Gastroesophageal sphincter (tissue), 4 donors: Measurements from ENCODE around the gene CD84. TPM values are rescaled to one million over a fixed set of nuclear protein-coding genes. Genes with fewer than 3 reads are reported as not detected.
"Not testable (repeated sequence)": the region's sequence is repeated elsewhere in the genome, so short reads cannot be mapped to it uniquely, and the experiment has no call there.

Experiments
- ATAC-seq: fragments of 150-250 bp; one replicate; pipeline ENCODE4 v1.9.1; 2016; ENCODE audit warnings: mild to moderate bottlenecking, moderate library complexity
- H3K27ac ChIP-seq, 4 donors: fragments of 200-600 bp; sonication (generic) in 3 of 4; 1 replicate in 3 of 4; 2 replicates in 1 of 4; pipeline ENCODE4 v1.5.1; 2016 to 2019
- H3K27me3 ChIP-seq: fragments of 200-600 bp; sonication (generic); one replicate; pipeline ENCODE4 v1.5.1; 2019
- H3K36me3 ChIP-seq, 2 donors: fragments of 200-600 bp; sonication (generic); one replicate each; pipeline ENCODE4 v1.5.1; 2019; ENCODE audit warnings: control low read depth in 1 of 2
- H3K4me1 ChIP-seq, 3 donors: fragments of 200-600 bp; sonication (generic); 1 replicate in 2 of 3; 2 replicates in 1 of 3; pipeline ENCODE4 v1.5.1; 2016 to 2019; ENCODE audit warnings: control low read depth in 2 of 3
- H3K4me3 ChIP-seq, 2 donors: fragments of 200-600 bp; sonication (generic); one replicate each; pipeline ENCODE4 v1.5.1; 2019; ENCODE audit warnings: mild to moderate bottlenecking in 1 of 2, moderate library complexity in 1 of 2
- H3K9me3 ChIP-seq, 3 donors: fragments of 200-600 bp; sonication (generic); one replicate each; pipeline ENCODE4 v1.5.1; 2017 to 2019; ENCODE audit warnings: control low read depth in 2 of 3
- CTCF ChIP-seq, 4 experiments: fragments of 200-600 bp in 2 of 4; fragments of 450-650 bp in 2 of 4; sonication (generic) in 1 of 4; IDR thresholded peaks; one replicate each; pipeline ENCODE4 v1.5.1; 2017 to 2019; ENCODE audit warnings: antibody characterized with exemption in 4 of 4, mild to moderate bottlenecking in 2 of 4, moderate library complexity in 2 of 4
- EP300 ChIP-seq: sonication (generic); formaldehyde crosslinking; IDR thresholded peaks from one replicate; pipeline ENCODE4 v1.6.1; 2017; ENCODE audit warnings: antibody characterized with exemption, mild to moderate bottlenecking
- POLR2A ChIP-seq, 2 donors: fragments of 450-650 bp; IDR thresholded peaks; one replicate each; pipeline ENCODE4 v1.6.1; 2017; ENCODE audit warnings: antibody characterized with exemption in 2 of 2, mild to moderate bottlenecking in 2 of 2, moderate library complexity in 1 of 2
- POLR2AphosphoS5 ChIP-seq: sonication (generic); formaldehyde crosslinking; IDR thresholded peaks from one replicate; pipeline ENCODE4 v1.6.1; 2017; ENCODE audit warnings: antibody characterized with exemption
- WGBS, 2 donors: methylation state at CpG; one replicate each; pipeline ENCODE4 v1.1.5; 2018; ENCODE audit warnings: low coverage in 1 of 2; 5-methylcytosine and 5-hydroxymethylcytosine counted together
- total RNA-seq, 4 donors: library from RNA; depleted of rRNA; stranded (reverse); fragments of >200 nt; gene quantifications; one replicate each; pipeline ENCODE4 v1.1.0, GENCODE V29; 2016

Gene CD84
- total RNA-seq, result 1 to 10 TPM; 3.0 to 6.7 (median 4.3) TPM

- Histone ChIP-seq H3K27me3 (no peaks in the 10 kb centered on the region), H3K4me1 (no peaks in the 10 kb centered on the region), H3K9me3 (peaks cover 0 to 15% (median 0%) of the 10 kb centered on the region in 3 donors), H3K36me3 (no peaks in the 10 kb centered on the region), H3K4me3 (peak within 1 kb of the TSS; percentile 19 to 24), H3K27ac (no peak within 1 kb of the TSS)
- no peak for ATAC-seq
- 39 to 71% methylated on average over 3 of the region's 3 CpGs for WGBS, 2 donors
- TF ChIP-seq CTCF (IDR thresholded peaks at IDR 0.05), result no peak
- no peak for TF ChIP-seq EP300
- no peak for TF ChIP-seq POLR2AphosphoS5
- no peak for TF ChIP-seq POLR2A (IDR thresholded peaks at IDR 0.05)
Observed at GRCh38 chr1:160579216-160579701, at the start of gene CD84. Gene CD84, minus strand, starts transcription at chr1:160579496. Its CDS starts 59 bp downstream, at chr1:160579437.

GRCh38 chr1:160628799-160629263 lies 49.5 kb upstream of the CD84 start:
- H3K9me3 ChIP-seq, result no peaks in the 10 kb centered on the region
- no peak for TF ChIP-seq POLR2A (IDR thresholded peaks at IDR 0.05)
- TF ChIP-seq EP300, result no peak
- no peak for TF ChIP-seq CTCF (IDR thresholded peaks at IDR 0.05)
- TF ChIP-seq POLR2AphosphoS5, result no peak
- 20 to 55% methylated on average over 1 to 6 of the region's 8 CpGs for WGBS, 2 donors
- H3K27me3 ChIP-seq, result no peaks in the 10 kb centered on the region
- no peak for ATAC-seq
- H3K4me1 ChIP-seq, result peaks cover 0 to 5% (median 0%) of the 10 kb centered on the region in 3 donors
- H3K36me3 ChIP-seq, result no peaks in the 10 kb centered on the region
- H3K27ac ChIP-seq, result no peak overlapping the region
- H3K4me3 ChIP-seq, result no peak overlapping the region

- H3K4me3 ChIP-seq, ATAC-seq: not testable (repeated sequence)
- WGBS, 2 donors, result 89 to 100% methylated on average over 2 to 4 of the region's 4 CpGs
Observed at GRCh38 chr1:160627677-160628289, 48.5 kb upstream of the CD84 start.

GRCh38 chr1:160626509-160627342 lies 47.4 kb upstream of the CD84 start:
- 94 to 100% methylated on average over 1 of the region's 1 CpG for WGBS, 2 donors
- no peak for ATAC-seq

More at GRCh38 chr1:160627677-160628289, 48.5 kb upstream of the CD84 start:
- H3K9me3 ChIP-seq, H3K27me3 ChIP-seq, H3K36me3 ChIP-seq, H3K4me1 ChIP-seq, H3K27ac ChIP-seq: not testable (repeated sequence)

More at GRCh38 chr1:160626509-160627342, 47.4 kb upstream of the CD84 start:
- no peak for TF ChIP-seq POLR2AphosphoS5
- no peak for TF ChIP-seq CTCF (IDR thresholded peaks at IDR 0.05)
- no peak for TF ChIP-seq EP300
- TF ChIP-seq POLR2A (IDR thresholded peaks at IDR 0.05), result no peak
- no peak overlapping the region for H3K27ac ChIP-seq
- no peak overlapping the region for H3K4me3 ChIP-seq
- no peaks in the 10 kb centered on the region for H3K9me3 ChIP-seq
- H3K4me1 ChIP-seq, result peaks cover 0 to 5% (median 0%) of the 10 kb centered on the region in 3 donors
- H3K36me3 ChIP-seq, result no peaks in the 10 kb centered on the region
- H3K27me3 ChIP-seq, result no peaks in the 10 kb centered on the region
